B cell (primary cell): ENCODE results near the gene CLEC4A. TPM values are rescaled to one million over a fixed set of nuclear protein-coding genes. Genes with fewer than 3 reads are reported as not detected.

Experiments used
- ATAC-seq: fragments of 200-7000 bp; cut with Tn5 transposase; one replicate; pipeline ENCODE4 v1.10.0; 2021; ENCODE audit warnings: low read depth, mild to moderate bottlenecking, moderate number of reproducible peaks, moderate library complexity
- CTCF ChIA-PET: fragments of 350-600 bp; sonication (Branson Sonifier 250); formaldehyde crosslinking; loops from one replicate; lab custom pipeline; 2021; ENCODE audit warnings: antibody characterized with exemption, inconsistent platforms; lab: Charles Lee
- POLR2A ChIA-PET: fragments of 350-600 bp; sonication (Branson Sonifier 250); formaldehyde crosslinking; loops from one replicate; lab custom pipeline; 2021; ENCODE audit warnings: antibody characterized with exemption; lab: Charles Lee
- DNase-seq: peaks from one replicate; pipeline ENCODE4 v3.0.0; 2013
- H2AFZ ChIP-seq: 2 replicates; pipeline ENCODE4 v1.6.1; 2012; ENCODE audit warnings: mild to moderate bottlenecking, low read depth, low read length; ENCODE audit not compliant: insufficient read depth, poor library complexity, severe bottlenecking
- H3K27ac ChIP-seq, 2 donors: 1 replicate in 1 of 2; 2 replicates in 1 of 2; pipeline ENCODE4 v1.5.1; 2012 to 2013; ENCODE audit warnings: low read length in 2 of 2, mild to moderate bottlenecking in 2 of 2, moderate library complexity in 1 of 2
- H3K27me3 ChIP-seq, 4 experiments: fragments of 200-600 bp in 1 of 4; sonication (generic) in 1 of 4; replicated peaks in 1 of 4; 1 replicate in 2 of 4; 2 replicates in 2 of 4; pipeline versions ENCODE4 v1.6.1 to v1.7.0; 2013 to 2016; ENCODE audit warnings: low read length in 3 of 4, mild to moderate bottlenecking in 2 of 4, mixed read lengths in 1 of 4, moderate library complexity in 1 of 4; ENCODE audit not compliant: insufficient read depth in 4 of 4, control insufficient read depth in 3 of 4; ENCODE audit errors: control extremely low read depth in 1 of 4
- H3K36me3 ChIP-seq, 2 experiments: replicated peaks in 1 of 2; 1 replicate in 1 of 2; 2 replicates in 1 of 2; pipeline versions ENCODE4 v1.6.1 to v1.7.1; 2013; ENCODE audit warnings: low read length in 1 of 2; ENCODE audit not compliant: insufficient read depth in 2 of 2, control insufficient read depth in 1 of 2; ENCODE audit errors: control extremely low read depth in 1 of 2, extremely low read depth in 1 of 2
- H3K4me1 ChIP-seq, 2 donors: fragments of 200-600 bp in 1 of 2; sonication (generic) in 1 of 2; 1 replicate in 1 of 2; 2 replicates in 1 of 2; pipeline versions ENCODE4 v1.5.1 to v1.6.1; 2013 to 2017; ENCODE audit warnings: low read length in 2 of 2; ENCODE audit not compliant: control insufficient read depth in 2 of 2, insufficient read depth in 2 of 2
- H3K4me2 ChIP-seq: replicated peaks from 2 replicates; pipeline ENCODE3; 2012; ENCODE audit warnings: mild to moderate bottlenecking, low read depth, low read length; ENCODE audit not compliant: poor library complexity, severe bottlenecking
- H3K4me3 ChIP-seq, 5 experiments: fragments of 200-600 bp in 1 of 5; sonication (generic) in 1 of 5; 1 replicate in 3 of 5; 2 replicates in 2 of 5; pipeline versions ENCODE4 v1.5.1 to v1.7.0; 2011 to 2016; ENCODE audit warnings: low read length in 4 of 5, mild to moderate bottlenecking in 4 of 5, low read depth in 2 of 5, control low read depth in 1 of 5, moderate library complexity in 1 of 5; ENCODE audit not compliant: insufficient read depth in 1 of 5; ENCODE audit errors: control extremely low read depth in 1 of 5, extremely low read depth in 1 of 5
- H3K79me2 ChIP-seq: fragments of 200-600 bp; sonication (generic); one replicate; pipeline ENCODE4 v1.6.0; 2016; ENCODE audit warnings: low read length; ENCODE audit not compliant: control insufficient read depth, insufficient read depth
- H3K9ac ChIP-seq: fragments of 200-600 bp; sonication (generic); 2 replicates; pipeline ENCODE4 v1.6.1; 2017; ENCODE audit warnings: mild to moderate bottlenecking, low read length, moderate library complexity
- H3K9me3 ChIP-seq, 3 donors: one replicate each; pipeline versions ENCODE4 v1.6.1 to v1.7.1; 2013; ENCODE audit warnings: low read length in 2 of 3; ENCODE audit not compliant: control insufficient read depth in 2 of 3, insufficient read depth in 1 of 3; ENCODE audit errors: control extremely low read depth in 1 of 3
- H4K20me1 ChIP-seq: 2 replicates; pipeline ENCODE4 v1.6.0; 2012; ENCODE audit warnings: mild to moderate bottlenecking, low read length; ENCODE audit not compliant: insufficient read depth, control insufficient read depth, poor library complexity, severe bottlenecking
- H3K27ac Mint-ChIP-seq: one replicate; pipeline ENCODE4 v1.8.0; 2021; ENCODE audit warnings: mixed read lengths
- H3K27me3 Mint-ChIP-seq: one replicate; pipeline ENCODE4 v1.8.0; 2021; ENCODE audit warnings: mixed read lengths
- H3K4me1 Mint-ChIP-seq: one replicate; pipeline ENCODE4 v1.8.0; 2021; ENCODE audit warnings: mixed read lengths
- H3K4me3 Mint-ChIP-seq: one replicate; pipeline ENCODE4 v1.8.0; 2021; ENCODE audit warnings: mixed read lengths
- H3K9me3 Mint-ChIP-seq: one replicate; pipeline ENCODE4 v1.8.0; 2022; ENCODE audit warnings: mixed read lengths; ENCODE audit not compliant: insufficient read depth
- CTCF ChIP-seq: fragments of 200-600 bp; IDR thresholded peaks from one replicate; pipeline ENCODE4 v1.8.0; 2022; ENCODE audit warnings: antibody characterized with exemption, mild to moderate bottlenecking
- EZH2 ChIP-seq: IDR thresholded peaks from 2 replicates; pipeline ENCODE4 v1.6.1; 2012; ENCODE audit warnings: borderline replicate concordance, low read depth, mild to moderate bottlenecking, moderate library complexity, low read length; ENCODE audit not compliant: insufficient read depth, poor library complexity, severe bottlenecking
- WGBS: methylation state at CpG from one replicate; pipeline ENCODE4 v1.1.5; 2013; ENCODE audit warnings: missing lambda C conversion rate; ENCODE audit not compliant: insufficient coverage; 5-methylcytosine and 5-hydroxymethylcytosine counted together
- intact Hi-C: fragments of 100-400 bp; cut with micrococcal nuclease; formaldehyde crosslinking; loops from one replicate; pipeline ENCODE4 v1.10.0; 2022
- polyA minus RNA-seq: library from RNA; depleted of rRNA, polyadenylated mRNA; stranded (reverse); fragments of >200 nt; gene quantifications from 2 replicates; pipeline ENCODE4 v1.2.3, GENCODE V29; 2012
- polyA plus RNA-seq: library from polyadenylated mRNA; depleted of rRNA; stranded (reverse); fragments of >200 nt; gene quantifications from 2 replicates; pipeline ENCODE4 v1.2.3, GENCODE V29; 2012
- total RNA-seq, 2 donors: library from RNA; stranded (reverse); fragments of 120-200 nt in 1 of 2; gene quantifications; 1 replicate in 1 of 2; 2 replicates in 1 of 2; pipeline versions ENCODE4 v1.2.3 to v1.2.4, GENCODE V29; 2013 to 2022

Gene CLEC4A
- total RNA-seq (1.6 and 3.2 TPM in 2 replicates), polyA plus RNA-seq (6.1 and 19.0 TPM in 2 replicates), polyA minus RNA-seq (1.1 and 8.3 TPM in 2 replicates)
- total RNA-seq (2013): 22.9 TPM

GRCh38 chr12:8123124-8123912 lies at the start of gene CLEC4A:
Gene CLEC4A (plus strand): TSS chr12:8123617. CDS start chr12:8123879, 262 bp downstream.
- Histone ChIP-seq H3K36me3 (no peaks in the 10 kb centered on the region), H3K27ac (peak within 1 kb of the TSS; percentile 65 to 84), H3K4me3 (peak within 1 kb of the TSS; percentile 41 to 57 (median 46)), H3K9ac (peak within 1 kb of the TSS; percentile 60), H3K9me3 (no peaks in the 10 kb centered on the region), H4K20me1 (no peaks in the 10 kb centered on the region), H3K4me2 (peak within 1 kb of the TSS; percentile 69), H3K4me1 (peaks cover 20 to 21% of the 10 kb centered on the region in 2 donors), H3K79me2 (peaks cover 29% of the 10 kb centered on the region), H3K27me3 (no peaks in the 10 kb centered on the region), H2AFZ (peak within 1 kb of the TSS; percentile 77)
- Mint-ChIP-seq H3K27me3 (no peaks in the 10 kb centered on the region), H3K9me3 (no peaks in the 10 kb centered on the region), H3K4me1 (peaks cover 31% of the 10 kb centered on the region), H3K4me3 (peak within 1 kb of the TSS; percentile 82), H3K27ac (peak within 1 kb of the TSS; percentile 93)
- POLR2A ChIA-PET: interaction anchor here (0.5 kb wide), 1 partner anchor 58 kb away, joined by 4 read pairs; no protein-coding TSS in a partner anchor
- WGBS: 0% methylated on average over 1 of the region's 5 CpGs
- peak; percentile 57 for ATAC-seq
- intact Hi-C loops: no loop called here
- TF ChIP-seq EZH2: no peak
- CTCF ChIA-PET: interaction anchor here (1.4 kb wide), 2 partner anchors 14 to 15 kb away, joined by 3 to 7 read pairs; no protein-coding TSS in a partner anchor
- DNase-seq: peak; percentile 55

- H3K4me3 Mint-ChIP-seq: no peak overlapping the region
- POLR2A ChIA-PET: no interaction called here
These were observed 47.5 kb upstream of the CLEC4A start for GRCh38 chr12:8075935-8076334.

More at GRCh38 chr12:8075935-8076334, 47.5 kb upstream of the CLEC4A start:
- Histone ChIP-seq H3K9ac (no peak overlapping the region), H3K27ac (no peak overlapping the region), H3K79me2 (peaks cover 27% of the 10 kb centered on the region), H3K4me2 (no peak overlapping the region), H2AFZ (no peak overlapping the region), H3K4me1 (peaks cover 8 to 12% of the 10 kb centered on the region in 2 donors), H3K27me3 (no peaks in the 10 kb centered on the region), H3K36me3 (no peaks in the 10 kb centered on the region), H3K9me3 (no peaks in the 10 kb centered on the region), H3K4me3 (no peak overlapping the region), H4K20me1 (no peaks in the 10 kb centered on the region)
- DNase-seq (no peak), ATAC-seq (no peak)
- Mint-ChIP-seq H3K4me1 (peaks cover 18% of the 10 kb centered on the region), H3K27me3 (no peaks in the 10 kb centered on the region), H3K9me3 (no peaks in the 10 kb centered on the region), H3K27ac (no peak overlapping the region)
- no peak for TF ChIP-seq EZH2
- TF ChIP-seq CTCF: no peak
- WGBS: no CpG with 5 or more reads among the region's 6 CpGs
- CTCF ChIA-PET: interaction anchor here (1.8 kb wide), 1 partner anchor 31 kb away, joined by 9 read pairs; no protein-coding TSS in a partner anchor
- intact Hi-C loops: no loop called here
